DMS53 (cell line): ENCODE data around the gene CEP85L.

Source experiments
- DNase-seq: peaks from one replicate; lab custom pipeline; 2025; lab: John Stamatoyannopoulos, UW

The CEP85L gene

DNA sequence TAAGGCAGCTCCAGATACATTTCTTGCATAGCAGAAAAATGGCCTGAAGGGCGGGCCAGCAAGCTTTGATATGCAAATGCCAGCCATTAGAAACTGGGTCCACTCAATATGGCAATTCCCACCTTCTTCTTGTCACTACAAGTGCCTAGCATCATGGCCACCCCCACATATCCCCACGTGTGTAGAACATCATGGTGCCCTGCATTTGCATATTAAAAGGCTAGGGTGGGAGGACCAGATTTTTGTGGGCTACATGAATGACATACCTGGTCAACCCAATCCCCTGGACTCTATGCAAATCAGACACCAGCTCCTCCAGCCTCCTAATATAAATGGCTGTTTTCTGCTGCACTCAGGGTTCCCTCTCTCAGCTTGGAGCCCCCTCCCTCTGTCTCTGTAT is 71.6 kb downstream of the CEP85L start:
- DNase-seq: no peak

GRCh38 chr6:118578617-118579016 is 72.8 kb downstream of the CEP85L start:
- DNase-seq: peak; percentile 9

GRCh38 chr6:118577972-118578371 is 73.4 kb downstream of the CEP85L start:
- no peak for DNase-seq

- peak; percentile 46 for DNase-seq
Observed at GRCh38 chr6:118574051-118574865, 77.1 kb downstream of the CEP85L start.

- DNase-seq: no peak
Observed at GRCh38 chr6:118571121-118571520, 80.3 kb downstream of the CEP85L start.

DNA sequence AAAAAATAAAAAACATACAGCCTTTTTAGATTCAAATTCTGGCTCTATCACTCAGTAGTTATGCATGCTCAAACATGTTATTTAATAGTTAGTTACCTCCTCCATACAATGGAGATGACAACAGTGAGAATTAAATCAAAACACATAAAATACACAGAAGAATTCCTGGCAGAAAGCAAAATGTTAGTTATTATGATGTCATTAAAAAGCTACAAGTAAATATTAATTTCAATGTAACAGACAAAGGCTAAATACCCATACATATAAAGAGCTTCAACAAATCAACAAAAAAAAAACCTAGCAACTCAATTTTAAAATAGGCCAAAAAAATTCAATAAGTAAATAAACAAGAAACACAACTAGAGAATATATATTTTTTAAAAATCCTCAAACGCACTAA is 81.9 kb downstream of the CEP85L start:
- DNase-seq: no peak

- no peak for DNase-seq
Observed at GRCh38 chr6:118567974-118568373, 83.4 kb downstream of the CEP85L start.

DNA sequence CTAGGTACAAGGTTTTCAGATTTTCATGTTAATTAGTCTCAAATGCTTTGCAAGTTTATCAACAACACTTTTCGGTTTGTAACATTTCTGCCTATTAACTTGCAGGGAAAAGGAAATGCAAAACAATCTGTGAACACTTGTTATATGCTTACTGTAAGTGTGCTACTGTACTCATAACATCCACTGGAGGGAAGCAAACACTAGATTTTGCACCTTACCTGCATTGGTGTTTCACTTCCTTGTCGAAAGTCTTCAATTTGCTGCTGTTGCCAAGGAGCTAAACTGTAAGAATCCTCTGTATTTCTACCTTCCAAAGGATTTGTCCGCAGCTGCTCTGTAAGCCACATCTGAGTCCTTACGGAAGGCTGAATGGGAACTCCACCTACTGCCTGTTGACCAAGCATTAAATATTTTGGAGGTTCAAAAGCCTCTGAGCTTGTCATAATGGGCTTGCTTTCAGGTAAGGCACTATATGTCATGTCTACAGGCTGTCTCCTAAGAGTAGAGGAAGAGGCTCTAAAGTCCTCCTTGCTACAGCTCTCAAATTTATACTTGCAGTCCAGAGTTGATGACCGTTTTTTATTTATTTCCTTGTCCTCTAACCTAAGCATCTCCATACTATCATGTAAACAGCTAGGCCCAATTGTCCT is 86.0 kb downstream of the CEP85L start:
- DNase-seq: peak; percentile 70

DNA sequence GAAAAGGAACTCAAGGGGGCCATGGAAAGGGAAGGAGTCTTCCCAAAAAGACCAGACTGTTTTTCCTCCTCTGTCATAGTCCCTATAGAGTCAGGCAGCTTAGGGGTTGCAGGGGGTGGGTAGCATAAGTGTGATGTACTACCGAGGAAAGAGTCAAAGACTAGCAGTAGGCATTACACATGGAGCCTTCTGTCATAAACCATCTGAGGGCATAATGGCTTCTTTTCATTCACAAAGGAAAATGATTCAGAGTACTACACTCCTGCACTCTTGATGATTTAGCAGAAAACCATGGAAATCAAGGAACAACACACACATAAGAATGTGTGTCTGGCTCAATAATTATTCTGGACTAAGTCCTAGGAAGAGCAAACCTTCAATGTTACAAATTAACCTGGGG is 88.4 kb downstream of the CEP85L start:
- no peak for DNase-seq

GRCh38 chr6:118562248-118562647 is 89.1 kb downstream of the CEP85L start:
- DNase-seq: no peak

GRCh38 chr6:118559659-118560058 is 91.7 kb downstream of the CEP85L start:
- no peak for DNase-seq

- no peak for DNase-seq
Observed at GRCh38 chr6:118558464-118559217, 92.8 kb downstream of the CEP85L start.

DNA sequence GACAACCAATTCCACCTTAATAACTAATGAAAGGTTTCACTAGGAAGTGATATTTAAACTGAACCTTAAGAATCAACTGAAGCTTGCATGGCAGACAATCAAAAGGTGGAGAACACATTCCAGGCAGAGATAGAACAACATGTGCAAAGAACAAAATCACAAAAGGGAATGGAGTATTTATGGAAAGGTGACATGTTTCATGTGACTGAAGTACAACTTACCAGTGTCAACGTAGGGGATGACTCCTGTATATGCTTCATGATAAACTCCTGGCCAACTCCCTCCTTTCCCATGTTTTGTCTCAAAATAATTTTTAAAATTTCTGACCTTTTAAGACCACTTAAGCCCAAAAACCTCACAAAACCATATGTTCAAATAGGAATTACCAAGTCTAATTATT is 96.7 kb downstream of the CEP85L start:
- no peak for DNase-seq

DNA sequence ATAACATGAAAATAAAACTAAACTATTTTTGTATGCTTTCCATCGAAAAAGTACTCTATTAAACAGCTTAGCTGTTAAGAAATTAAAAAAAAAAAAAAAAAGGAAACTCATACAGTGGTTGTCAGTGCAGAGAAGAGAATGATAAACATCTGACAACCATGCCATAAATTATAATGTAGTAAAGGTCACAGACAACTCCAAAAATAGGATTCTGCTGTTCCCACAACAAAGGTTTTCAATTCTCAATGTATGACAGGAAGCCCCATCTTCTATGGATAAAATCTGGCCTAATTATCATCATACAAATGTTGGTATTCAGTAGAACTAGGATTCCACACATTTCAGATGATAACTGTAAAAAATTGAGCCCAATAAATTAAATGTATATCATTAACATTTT is 98.3 kb downstream of the CEP85L start:
- no peak for DNase-seq

- DNase-seq: peak; percentile 73
Observed at GRCh38 chr6:118551063-118552053, 100.0 kb downstream of the CEP85L start.

DNA sequence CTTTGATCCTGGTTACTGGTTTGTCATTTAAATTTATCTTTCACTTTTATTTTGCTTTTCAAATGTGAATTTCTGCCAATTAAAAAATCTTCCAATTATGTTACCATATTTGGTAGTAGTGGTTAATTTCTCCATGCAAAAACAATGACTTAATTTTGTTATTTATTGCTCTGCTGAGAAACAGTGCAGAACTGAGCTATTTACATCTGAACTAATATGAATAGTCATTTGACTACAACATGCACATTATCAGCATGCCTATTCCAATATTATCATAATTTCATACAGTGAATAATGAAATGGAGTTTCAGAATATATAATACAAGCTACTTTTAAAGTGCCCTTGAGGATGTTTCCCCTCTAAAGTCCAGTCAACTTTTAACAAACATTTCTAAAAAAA is 102.8 kb downstream of the CEP85L start:
- DNase-seq: no peak

DNA sequence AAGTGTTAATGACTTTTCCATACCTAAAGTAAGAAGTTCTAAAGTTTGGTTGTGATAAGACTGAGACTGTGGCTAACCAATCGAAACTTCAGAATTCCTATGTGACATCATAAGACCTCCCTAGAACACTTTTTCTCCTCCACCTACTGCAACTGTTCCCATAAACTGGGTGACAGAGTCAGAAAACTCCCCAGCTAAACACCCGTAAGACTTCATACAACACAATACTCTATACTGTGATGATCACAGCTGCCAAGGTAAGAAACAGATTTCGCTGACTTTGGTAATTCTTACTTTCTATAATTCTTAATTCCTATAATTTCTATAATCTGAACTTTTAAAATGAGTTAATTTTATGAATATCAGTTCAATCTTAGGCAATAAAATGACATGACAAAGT is 103.3 kb downstream of the CEP85L start, which contains the start of gene PLN:
Gene PLN, plus strand, starts transcription at position 161 of the 400 bp plus-strand sequence. CDS start 10,626 bp downstream, outside the sequence.
- no peak for DNase-seq

GRCh38 chr6:118546880-118547218 is 104.5 kb downstream of the CEP85L start:
- no peak for DNase-seq

DNA sequence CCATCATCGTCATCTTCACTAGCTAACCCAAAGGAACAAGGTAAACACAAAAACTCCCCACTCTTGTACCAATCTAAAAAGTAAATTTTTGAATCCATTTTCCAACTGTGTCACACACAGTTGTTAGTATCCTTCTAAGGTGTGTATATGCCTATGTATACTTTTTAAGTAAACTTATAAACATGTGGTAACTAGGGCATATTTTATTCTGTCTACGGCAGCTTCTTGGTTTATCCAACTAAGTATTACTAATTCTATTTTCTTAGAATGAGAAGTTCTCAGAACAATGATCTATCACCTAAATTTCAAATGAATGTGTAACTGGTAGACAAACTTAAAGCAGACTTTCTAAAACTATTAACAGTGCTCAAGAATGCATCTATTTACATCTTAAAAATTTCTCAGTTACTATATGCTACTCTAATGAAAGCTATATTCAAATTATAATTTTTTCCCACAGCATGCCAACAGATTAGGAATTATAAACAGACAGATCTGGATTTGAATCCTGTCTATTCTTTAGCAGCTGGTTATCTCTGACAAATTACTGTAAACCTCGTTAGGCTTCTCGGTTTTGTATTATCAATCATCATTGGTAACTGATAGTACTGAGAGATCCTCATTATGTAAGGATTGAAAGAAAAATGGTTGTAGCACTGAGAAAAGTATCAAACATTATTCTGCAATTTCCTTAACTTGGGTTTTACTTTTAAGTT is 105.1 kb downstream of the CEP85L start:
- no peak for DNase-seq

GRCh38 chr6:118544105-118544504 is 107.3 kb downstream of the CEP85L start:
- no peak for DNase-seq
